ENCODE measurements around the gene TRAF2. TPM values are rescaled to one million over a fixed set of nuclear protein-coding genes. Genes with fewer than 3 reads are reported as not detected.

TRAF2 gene
- total and polyA plus RNA-seq, 9 of the 15 experiments (the other 6 are each of a cell fraction or from before 2014, with no cell fraction given) = 0.24 to 45.2 (median 18.0) TPM

- TF ChIP-seq STAT5B (CRISPR knock-in tag; IDR thresholded peaks at IDR 0.05) (no peak), CC2D1A (IDR thresholded peaks at IDR 0.05) (no peak), POLR2G (IDR thresholded peaks at IDR 0.05; ENCODE audit: low read depth, low read length) (peak; percentile 51; the same call in 1 of the 2 replicates), GABPA (tag; conservative IDR thresholded peaks at IDR 0.05; ENCODE audit: low read depth) (no peak)
These were observed 5.7 kb upstream of the TRAF2 start (continued) for GRCh38 chr9:136880651-136881050.

GRCh38 chr9:136881691-136882108 lies 4.6 kb upstream of the TRAF2 start:
- no TSS peak for BruUV-seq (replicated peaks)
- ATAC-seq (peak; percentile 3; the same call in 2 of the 3 replicates), FAIRE-seq (peak; percentile 72), DNase-seq (ENCODE audit: extremely low read depth in 1 of 4, low spot score in 3 of 4) (peak in 2 of 4 experiments; percentile 61 to 72)
- WGBS (ENCODE audit: insufficient coverage, low coverage, missing lambda C conversion rate) = 9% methylated on average over 9 of the region's 9 CpGs
- TF ChIP-seq KDM5B (IDR thresholded peaks at IDR 0.05; ENCODE audit: insufficient replicate concordance, low read depth, low read length) = peak; percentile 17
- TF ChIP-seq RCOR1 (IDR thresholded peaks at IDR 0.05; ENCODE audit: borderline replicate concordance in 1 of 2, low read depth in 2 of 2, low read length in 2 of 2) = 0 out of 4 replicates have a peak, but pooled peaks of 1 of the 2 experiments have one; percentile 12
- 0 out of 2 replicates have a peak, but pooled peaks have one; percentile 16 for TF ChIP-seq RB1 (IDR thresholded peaks at IDR 0.05; ENCODE audit: low read depth)
- TF ChIP-seq CBFA2T3 (IDR thresholded peaks at IDR 0.05) = 0 out of 2 replicates have a peak, but pooled peaks have one; percentile 15
- TF ChIP-seq HINFP (tag; conservative IDR thresholded peaks at IDR 0.05; ENCODE audit: low read depth) = no peak
- no peak for TF ChIP-seq CBX3 (IDR thresholded peaks at IDR 0.05; ENCODE audit: borderline replicate concordance in 1 of 2, low read length in 2 of 2)
- TF ChIP-seq VEZF1 (CRISPR knock-in tag; IDR thresholded peaks at IDR 0.05) = peak; percentile 42; the same call in 1 of the 2 replicates
- TF ChIP-seq UBTF (IDR thresholded peaks at IDR 0.05; ENCODE audit: borderline replicate concordance in 1 of 2, low read depth in 2 of 2, low read length in 2 of 2) = peak in 1 of 2 experiments; percentile 63; a peak in 1 of 4 replicates
- H3K4me2 ChIP-seq (ENCODE audit: insufficient read depth, low read length) = peak overlapping the region; percentile 56
- no peak overlapping the region for H3K4me3 ChIP-seq
- H2AFZ ChIP-seq (ENCODE audit: low read depth, low read length) = peak overlapping the region; percentile 66; the same call in 1 of the 2 replicates
- peaks cover 6% of the 10 kb centered on the region; the same call in 1 of the 3 replicates for H3K36me3 ChIP-seq (ENCODE audit: control insufficient read depth, insufficient read depth, low read length)
- in situ Hi-C loops (cut with MboI) (no loop called here), intact Hi-C loops (cut with micrococcal nuclease) (no loop called here)
- peaks cover 17% of the 10 kb centered on the region for H3K79me2 ChIP-seq (ENCODE audit: control insufficient read depth, insufficient read depth, low read length)
- H3K9me1 ChIP-seq (ENCODE audit: control insufficient read depth, insufficient read depth, low read length) = peaks cover 2% of the 10 kb centered on the region
- H3K27ac ChIP-seq (ENCODE audit: extremely low read depth, low read depth, low read length) = peak overlapping the region; percentile 53; the same call in 1 of the 3 replicates
- H4K20me1 ChIP-seq (replicated peaks; ENCODE audit: control insufficient read depth, insufficient read depth, low read length) = no peaks in the 10 kb centered on the region
- ChIA-PET CTCF (ENCODE audit: low intra/inter-chr PET ratio) (no interaction called here), POLR2A (interaction anchor here (0.6 to 2.2 kb wide), 13 partner anchors 9 to 372 kb away, joined by 3 to 15 read pairs (median 3); partner anchors contain the start of gene EDF1)
- peak overlapping the region in 1 of 2 experiments; percentile 83; a peak in 2 of 4 replicates for H3K9ac ChIP-seq (ENCODE audit: insufficient read depth in 1 of 2, low read depth in 2 of 2, low read length in 2 of 2)
- H3K27me3 ChIP-seq (ENCODE audit: control insufficient read depth in 2 of 2, insufficient read depth in 2 of 2, low read length in 2 of 2) = no peaks in the 10 kb centered on the region
- no peaks in the 10 kb centered on the region for H3K9me3 ChIP-seq (replicated peaks; ENCODE audit: control insufficient read depth, insufficient read depth, low read depth, low read length)
- peaks cover 21 to 47% of the 10 kb centered on the region in 2 experiments for H3K4me1 ChIP-seq (replicated peaks in 1 of 2; ENCODE audit: control insufficient read depth in 2 of 2, insufficient read depth in 2 of 2, low read length in 2 of 2)
